ENCODE data around the gene RAET1G. TPM values are rescaled to one million over a fixed set of nuclear protein-coding genes. Genes with fewer than 3 reads are reported as not detected.

The RAET1G gene
- total and polyA plus RNA-seq, 9 of the 15 experiments (the other 6 are each of a cell fraction or from before 2014, with no cell fraction given) = 0.11 TPM; not detected in 8

GRCh38 chr6:149900620-149901443, 22.1 kb downstream of the RAET1G start:
- Histone ChIP-seq H3K9me3 (replicated peaks; ENCODE audit: control insufficient read depth, insufficient read depth, low read depth, low read length) (no peaks in the 10 kb centered on the region), H4K20me1 (replicated peaks; ENCODE audit: control insufficient read depth, insufficient read depth, low read length) (no peaks in the 10 kb centered on the region), H2AFZ (ENCODE audit: low read depth, low read length) (no peak overlapping the region), H3K36me3 (ENCODE audit: control insufficient read depth, insufficient read depth, low read length) (no peaks in the 10 kb centered on the region), H3K9me1 (ENCODE audit: control insufficient read depth, insufficient read depth, low read length) (no peaks in the 10 kb centered on the region), H3K27ac (ENCODE audit: extremely low read depth, low read depth, low read length) (no peak overlapping the region), H3K4me2 (ENCODE audit: insufficient read depth, low read length) (no peak overlapping the region), H3K79me2 (ENCODE audit: control insufficient read depth, insufficient read depth, low read length) (no peaks in the 10 kb centered on the region), H3K4me1 (replicated peaks in 1 of 2; ENCODE audit: control insufficient read depth in 2 of 2, insufficient read depth in 2 of 2, low read length in 2 of 2) (peaks cover 0 to 6% of the 10 kb centered on the region in 2 experiments; a peak in 1 of 5 replicates), H3K27me3 (ENCODE audit: control insufficient read depth in 2 of 2, insufficient read depth in 2 of 2, low read length in 2 of 2) (peaks cover 48 to 84% of the 10 kb centered on the region in 2 experiments), H3K4me3 (no peak overlapping the region), H3K9ac (ENCODE audit: insufficient read depth in 1 of 2, low read depth in 2 of 2, low read length in 2 of 2) (peak overlapping the region in 1 of 2 experiments; percentile 5; a peak in 1 of 4 replicates)
- CTCF ChIA-PET (ENCODE audit: low intra/inter-chr PET ratio) = no interaction called here
- ATAC-seq (no peak), DNase-seq (ENCODE audit: extremely low read depth in 1 of 4, low spot score in 3 of 4) (no peak), FAIRE-seq (no peak)
- WGBS (ENCODE audit: insufficient coverage, low coverage, missing lambda C conversion rate) = under 1% methylated on average over 11 of the region's 11 CpGs
- BruUV-seq (replicated peaks) = no TSS peak
- in situ Hi-C loops (cut with MboI) (loop anchor here (25.0 kb wide), 1 partner anchor 864 kb away; no protein-coding TSS in a partner anchor), intact Hi-C loops (cut with micrococcal nuclease) (no loop called here)
- POLR2A ChIA-PET = interaction anchor here (0.6 to 0.8 kb wide), 2 partner anchors 17 to 212 kb away, joined by 3 to 4 read pairs; no protein-coding TSS in a partner anchor
- no peak for TF ChIP-seq EGR1 (conservative IDR thresholded peaks at IDR 0.05)
- TF ChIP-seq PHF21A (IDR thresholded peaks at IDR 0.05; ENCODE audit: borderline replicate concordance, low read depth) = no peak
- TF ChIP-seq THAP12 (CRISPR knock-in tag; IDR thresholded peaks at IDR 0.05) = no peak
- no peak for TF ChIP-seq IRF1 (CRISPR knock-in tag; IDR thresholded peaks at IDR 0.05; ENCODE audit: borderline replicate concordance)
- no peak for TF ChIP-seq HDAC6 (IDR thresholded peaks at IDR 0.05; ENCODE audit: low read depth, low read length)
- no peak for TF ChIP-seq HEY1 (CRISPR knock-in tag; IDR thresholded peaks at IDR 0.05; ENCODE audit: borderline replicate concordance)
- TF ChIP-seq FOS (IDR thresholded peaks at IDR 0.05; ENCODE audit: extremely low read depth, insufficient read length) = no peak
- TF ChIP-seq SMAD3 (CRISPR knock-in tag; conservative IDR thresholded peaks at IDR 0.05) = no peak
- TF ChIP-seq FOXM1 (IDR thresholded peaks at IDR 0.05; ENCODE audit: low read depth) = no peak
- TF ChIP-seq FOXM1 (CRISPR knock-in tag; IDR thresholded peaks at IDR 0.05; ENCODE audit: low read depth) = no peak
- no peak for TF ChIP-seq ZNF609 (CRISPR knock-in tag; IDR thresholded peaks at IDR 0.05; ENCODE audit: borderline replicate concordance)
- TF ChIP-seq CHD1 (IDR thresholded peaks at IDR 0.05; ENCODE audit: low read length) = no peak
- no peak for TF ChIP-seq PHF20 (IDR thresholded peaks at IDR 0.05; ENCODE audit: partially characterized antibody)
- TF ChIP-seq HLTF (IDR thresholded peaks at IDR 0.05) = no peak
